Left renal pelvis (tissue), 4 donors: ENCODE results near the gene PSMB7. TPM values are rescaled to one million over a fixed set of nuclear protein-coding genes. Genes with fewer than 3 reads are reported as not detected.

Source experiments
- DNase-seq, 4 donors: peaks; one replicate each; pipeline ENCODE4 v3.0.0-alpha.2; 2013; ENCODE audit warnings: low read depth in 4 of 4, low spot score in 3 of 4
- polyA plus RNA-seq, 4 donors: library from polyadenylated mRNA; unstranded; fragments of 120-200 nt; gene quantifications; one replicate each; pipeline ENCODE4 v1.2.1, GENCODE V29; 2013; ENCODE audit not compliant: insufficient read length in 4 of 4

Gene PSMB7
- 100 to 1,000 TPM; 185 to 224 (median 209) TPM for polyA plus RNA-seq

DNA sequence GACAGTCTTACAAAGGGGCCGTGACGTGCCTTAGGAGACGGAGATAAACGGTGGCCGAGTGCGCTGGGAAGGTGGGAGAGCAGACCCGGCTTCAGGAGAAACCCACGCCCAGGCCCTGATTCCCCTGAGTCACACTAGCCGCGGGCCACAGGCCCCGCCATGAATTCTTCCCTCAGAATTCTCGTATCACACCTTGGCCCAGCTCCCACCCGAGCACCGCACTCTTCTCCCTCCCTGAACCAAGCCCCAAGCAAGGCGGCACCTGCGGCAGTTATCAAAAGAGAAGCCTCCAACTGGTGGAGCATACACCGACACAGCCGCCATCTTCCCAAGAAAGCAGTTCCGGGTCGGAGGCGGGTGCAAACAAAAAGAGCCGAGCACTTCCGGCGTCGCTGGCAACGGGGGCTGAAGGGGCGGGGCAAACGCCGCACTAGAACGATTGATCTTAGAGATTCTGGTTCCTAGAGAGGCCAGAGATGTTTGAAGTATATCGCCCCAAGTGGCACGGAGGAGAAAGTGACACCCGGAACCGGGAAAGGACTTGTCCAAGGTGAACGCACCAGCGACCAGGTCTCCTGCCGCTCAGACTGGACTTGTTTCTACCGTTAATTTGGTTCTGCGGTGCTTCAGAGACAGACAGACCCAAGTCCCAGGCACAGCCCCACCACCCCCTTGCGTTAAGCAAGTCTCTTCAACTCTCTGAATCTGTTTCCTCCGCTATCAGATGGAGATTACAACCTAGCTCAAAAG, at the start of gene PSMB7:
Gene PSMB7 (minus strand): TSS at position 341 of the 750 bp plus-strand sequence. CDS start 17 bp downstream, at position 324.
- peak; percentile 84 to 92 (median 89) for DNase-seq

DNA sequence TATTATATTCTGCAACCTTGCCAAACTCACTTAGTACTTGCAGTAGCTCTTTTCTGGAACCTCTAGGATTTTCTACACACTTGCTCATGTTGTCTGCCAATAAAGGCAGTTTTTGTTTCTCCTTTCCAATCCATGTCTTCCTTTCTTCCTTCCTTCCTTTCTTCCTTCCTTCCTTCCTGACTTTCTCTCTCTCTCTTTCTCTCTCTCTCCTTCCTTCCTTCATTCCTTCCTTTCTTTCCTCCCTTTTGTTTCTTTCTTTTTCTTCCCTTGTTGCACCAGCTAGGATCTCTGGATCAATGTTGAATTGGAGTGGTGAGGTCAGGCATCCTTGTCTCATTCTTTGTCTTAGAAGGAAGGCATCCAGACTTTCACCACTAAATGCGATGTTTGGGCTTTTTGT, 47.5 kb upstream of the PSMB7 start:
- DNase-seq, result no peak

DNA sequence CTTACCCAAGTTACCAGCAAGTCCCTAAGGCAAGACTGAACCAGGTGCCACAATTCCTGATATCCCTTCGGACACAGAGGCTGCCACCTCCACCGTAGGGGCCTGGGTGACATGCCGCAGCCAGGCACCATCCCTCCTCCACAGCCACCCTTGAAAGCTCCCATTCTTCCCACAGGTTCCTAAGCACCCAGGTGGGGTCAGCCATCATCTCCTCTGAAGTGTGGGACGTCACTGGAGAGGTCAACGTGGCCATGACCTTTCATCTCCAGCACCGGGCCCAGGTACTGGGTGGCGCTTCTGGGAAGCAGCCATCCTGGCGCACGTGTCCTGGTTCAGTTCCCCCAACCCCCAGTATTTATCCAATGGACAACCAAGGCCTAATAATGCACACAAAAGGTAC, 43.2 kb upstream of the PSMB7 start:
- no peak for DNase-seq

DNA sequence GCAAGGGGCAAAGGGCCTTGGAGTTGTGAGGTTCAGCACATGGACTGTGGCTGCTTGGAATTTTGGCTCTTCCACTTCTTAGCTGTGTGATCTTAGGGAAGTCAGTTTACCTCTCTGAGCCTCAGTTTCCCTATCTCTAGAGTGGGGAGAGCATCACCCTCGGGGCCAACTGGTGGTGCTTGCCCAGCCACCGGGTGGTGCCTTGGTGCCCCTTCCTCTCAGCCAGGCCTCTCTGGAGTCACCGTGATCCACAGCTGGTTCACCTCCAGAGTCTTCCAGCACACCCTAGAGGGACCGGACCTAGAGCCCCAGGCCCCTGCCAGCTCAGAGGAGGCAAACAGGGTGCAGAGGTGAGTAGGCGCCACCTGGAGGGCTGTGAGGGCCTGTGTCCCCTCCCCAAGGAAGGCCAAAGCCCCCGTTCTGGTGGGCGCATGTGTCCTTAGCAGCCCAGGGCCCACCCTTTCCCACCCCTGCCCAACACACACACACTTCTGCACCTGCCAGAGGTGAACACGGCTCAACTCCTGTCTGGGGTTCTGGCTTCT, 42.7 kb upstream of the PSMB7 start:
- no peak for DNase-seq

DNA sequence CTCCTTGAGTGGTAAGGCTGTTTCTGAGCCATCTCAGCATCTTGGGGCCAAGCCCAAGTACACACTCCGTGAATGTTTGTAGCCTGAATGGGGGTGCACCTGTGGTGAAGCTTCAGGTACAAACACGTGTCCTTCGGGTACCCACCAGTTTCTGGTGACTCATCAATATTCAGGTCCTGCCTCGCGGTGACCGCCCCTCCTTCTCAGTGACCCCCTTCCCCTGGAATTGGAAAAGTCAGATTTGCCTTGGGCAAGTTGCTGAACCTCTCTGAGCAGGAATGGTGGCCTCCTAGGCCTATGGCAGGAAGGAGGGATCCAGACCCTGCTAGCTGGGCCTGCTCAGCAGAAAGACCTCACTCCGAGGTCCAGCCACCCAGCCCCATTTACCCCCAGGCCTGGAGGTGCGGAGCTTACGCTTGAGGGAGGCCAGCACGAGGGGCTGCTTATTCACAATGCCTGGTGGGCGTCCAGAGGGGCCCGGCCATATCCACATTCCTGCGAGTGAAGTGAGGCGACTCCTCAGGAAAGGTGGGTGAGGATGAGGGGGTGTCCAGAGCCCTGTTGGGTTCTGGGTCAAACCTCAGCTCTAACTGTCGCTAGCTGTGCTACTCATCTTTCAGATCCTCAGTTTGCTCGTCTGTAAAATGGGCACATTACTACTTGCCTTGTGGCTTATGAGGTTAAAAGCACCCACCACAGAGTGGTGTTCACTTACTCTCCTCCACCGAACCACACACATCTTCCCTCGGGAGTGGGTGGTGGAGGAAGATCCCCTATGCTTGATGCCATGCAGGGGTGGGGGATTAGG, 42.0 kb upstream of the PSMB7 start:
- DNase-seq, result no peak

DNA sequence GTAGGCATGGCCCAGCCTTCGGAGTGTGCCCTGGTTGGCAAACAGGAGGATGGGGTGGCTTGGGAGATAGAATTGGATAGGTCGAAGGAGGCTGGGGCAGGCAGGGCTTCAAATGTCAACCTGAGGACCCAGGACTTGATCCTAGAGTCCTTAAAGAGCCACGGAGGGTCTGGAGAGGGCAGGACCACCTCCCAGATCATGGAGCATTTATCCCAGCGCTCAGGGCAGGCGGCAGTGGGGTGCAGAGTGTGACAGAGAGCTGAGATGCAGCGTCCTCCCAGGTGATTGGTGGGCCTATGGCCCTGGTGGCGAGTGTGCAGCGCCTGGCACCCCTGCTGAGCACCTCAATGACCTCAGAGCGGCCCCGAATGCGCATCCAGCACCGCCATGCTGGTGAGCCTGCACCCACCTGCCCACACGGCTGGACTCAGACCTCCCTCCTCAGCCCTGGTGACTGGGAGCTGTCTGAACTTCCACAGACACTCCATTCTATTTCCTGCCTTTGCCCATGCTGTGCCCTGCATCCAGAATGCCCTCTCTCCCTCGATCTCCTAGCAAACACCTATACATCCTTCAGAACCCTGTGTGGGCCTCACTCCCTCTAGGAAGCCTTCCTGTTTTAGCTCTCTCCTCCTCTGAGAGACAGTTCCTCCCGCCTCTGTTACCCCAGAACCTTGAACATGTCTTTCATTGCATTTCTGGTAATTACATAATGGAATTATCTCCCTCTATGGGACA, 41.3 kb upstream of the PSMB7 start:
- DNase-seq, result no peak

DNA sequence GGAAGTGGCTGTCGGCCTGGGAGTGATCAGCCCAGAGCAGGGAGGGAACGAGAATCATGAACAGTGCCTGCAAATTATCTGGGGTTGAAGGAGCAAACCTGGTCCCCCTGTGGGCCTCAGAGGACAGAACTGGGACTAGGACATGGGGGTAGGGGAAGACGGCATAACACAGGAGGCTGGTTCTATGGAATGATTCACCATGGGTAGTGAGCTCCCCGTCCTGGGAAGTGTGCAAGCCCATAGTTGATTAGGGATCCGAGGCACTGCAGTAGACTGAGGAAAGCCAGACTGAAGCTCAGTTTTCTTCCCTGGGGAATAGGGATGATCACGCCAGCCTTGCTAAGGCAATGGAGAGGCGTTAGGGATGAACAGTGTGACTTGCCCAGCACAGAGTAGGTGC, 40.6 kb upstream of the PSMB7 start:
- no peak for DNase-seq

DNA sequence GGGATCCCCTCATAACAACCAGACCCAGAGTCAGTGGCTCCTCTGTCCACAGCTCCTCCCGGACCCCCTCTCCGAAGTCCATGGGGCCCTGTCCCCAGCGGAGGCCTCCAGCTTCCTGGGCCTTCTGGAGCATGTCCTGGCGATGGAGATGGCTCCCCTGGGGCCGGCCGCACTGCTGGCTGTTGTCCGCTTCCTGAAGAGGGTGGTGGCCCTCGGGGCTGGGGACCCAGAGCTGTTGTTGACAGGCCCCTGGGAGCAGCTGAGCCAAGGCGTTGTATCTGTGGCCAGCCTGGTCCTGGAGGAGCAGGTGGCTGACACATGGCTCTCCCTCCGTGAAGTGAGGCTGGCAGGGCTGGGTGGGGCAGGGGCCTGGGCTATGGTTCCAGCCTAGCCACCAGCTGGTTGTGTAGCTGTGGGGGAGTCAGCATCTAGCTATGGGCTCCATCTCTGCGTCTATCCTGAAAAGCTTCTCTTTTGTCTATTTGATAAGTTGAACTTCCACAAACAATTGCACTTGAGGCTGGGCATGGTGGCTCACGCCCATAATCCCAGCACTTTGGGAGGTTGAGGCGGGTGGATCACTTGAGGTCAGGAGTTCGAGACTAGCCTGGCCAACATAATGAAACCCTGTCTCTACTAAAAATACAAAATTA, 39.7 kb upstream of the PSMB7 start:
- DNase-seq, result no peak

DNA sequence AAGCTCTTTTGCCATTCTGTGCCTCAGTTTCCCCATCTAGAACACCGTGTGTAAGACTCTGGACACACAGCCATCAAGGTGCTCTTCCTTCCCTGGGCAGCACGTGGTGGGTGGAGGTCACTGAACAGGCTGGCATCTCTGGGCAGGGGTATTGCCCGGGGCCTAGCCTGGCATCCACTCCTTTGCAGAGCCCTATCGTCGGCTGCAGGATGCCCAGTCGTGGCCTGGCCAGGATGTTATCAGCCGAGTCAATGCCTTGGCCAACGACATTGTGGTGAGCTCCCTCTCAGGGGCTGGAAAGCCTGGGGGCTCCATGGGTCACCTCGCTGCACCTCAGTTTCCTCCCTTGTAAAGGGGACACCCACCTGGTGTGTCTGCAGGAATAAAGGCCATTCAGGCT, 39.1 kb upstream of the PSMB7 start:
- DNase-seq, result no peak

DNA sequence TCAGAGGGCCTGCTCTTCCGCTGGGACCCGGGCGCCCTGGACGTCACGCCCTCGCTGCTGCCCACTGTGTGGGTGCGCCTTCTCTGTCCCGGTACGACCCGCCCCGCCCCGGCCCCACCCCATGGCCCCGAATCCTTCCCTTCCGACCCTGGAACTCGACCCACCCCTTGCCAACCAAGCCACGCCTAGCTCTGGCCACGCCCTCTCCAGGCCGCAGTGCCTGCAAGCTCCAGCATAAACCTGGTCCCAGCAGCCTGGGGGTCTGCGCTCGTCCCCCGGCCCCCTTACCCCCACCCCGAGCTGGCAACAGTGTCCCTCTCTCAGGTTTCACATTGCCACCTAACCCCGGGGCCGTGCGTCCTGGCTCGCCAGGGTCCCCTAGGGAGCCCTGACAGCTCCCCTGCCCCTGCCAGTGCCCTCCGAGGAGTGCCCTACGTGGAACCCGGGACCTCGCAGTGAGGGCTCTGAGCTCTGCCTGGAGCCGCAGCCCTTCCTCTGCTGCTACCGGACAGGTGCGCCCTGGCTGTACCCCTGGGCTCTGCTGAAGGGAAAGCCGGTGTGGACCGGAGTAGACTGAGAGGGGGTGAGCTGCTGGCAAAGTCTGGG, 38.4 kb upstream of the PSMB7 start:
- no peak for DNase-seq

DNA sequence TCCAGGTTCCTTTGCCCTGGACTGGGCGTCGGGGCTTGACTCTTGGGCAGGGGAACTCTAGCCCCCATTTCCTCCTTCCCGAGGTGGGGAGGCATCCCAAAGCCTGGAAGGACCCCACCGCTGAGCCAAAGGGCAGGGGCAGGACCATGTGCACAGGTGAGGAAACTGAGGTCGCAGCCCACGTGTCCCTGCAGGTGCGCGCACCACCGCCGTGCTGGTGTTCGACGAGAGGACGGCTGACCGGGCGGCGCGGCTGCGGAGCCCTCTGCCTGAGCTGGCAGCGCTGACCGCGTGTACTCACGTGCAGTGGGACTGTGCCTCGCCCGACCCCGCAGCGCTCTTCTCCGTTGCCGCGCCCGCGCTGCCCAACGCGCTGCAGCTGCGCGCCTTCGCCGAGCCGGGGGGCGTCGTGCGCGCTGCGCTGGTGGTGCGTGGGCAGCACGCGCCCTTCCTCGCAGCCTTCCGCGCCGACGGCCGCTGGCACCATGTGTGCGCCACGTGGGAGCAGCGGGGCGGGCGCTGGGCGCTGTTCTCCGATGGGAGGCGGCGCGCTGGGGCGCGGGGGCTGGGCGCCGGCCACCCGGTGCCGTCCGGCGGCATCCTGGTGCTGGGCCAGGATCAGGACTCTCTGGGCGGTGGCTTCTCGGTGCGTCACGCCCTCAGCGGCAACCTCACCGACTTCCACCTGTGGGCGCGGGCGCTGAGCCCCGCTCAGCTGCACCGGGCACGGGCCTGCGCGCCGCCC, 37.8 kb upstream of the PSMB7 start:
- DNase-seq, result no peak

DNA sequence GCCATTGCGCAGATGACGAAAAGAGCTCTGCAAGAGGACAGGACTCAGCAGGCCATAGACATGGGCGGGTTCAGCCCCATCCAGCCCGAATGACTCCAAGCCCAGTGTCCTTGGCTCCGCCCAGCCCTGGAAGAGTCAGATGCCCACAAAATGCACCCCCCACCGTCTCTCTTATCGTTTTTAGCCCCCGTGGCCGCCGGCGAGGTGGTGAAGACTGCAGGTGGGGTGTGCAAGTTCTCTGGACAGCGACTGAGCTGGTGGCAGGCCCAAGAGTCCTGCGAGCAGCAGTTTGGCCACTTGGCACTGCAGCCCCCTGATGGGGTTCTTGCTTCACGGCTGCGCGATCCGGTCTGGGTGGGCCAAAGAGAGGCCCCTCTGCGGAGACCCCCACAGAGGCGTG, 37.1 kb upstream of the PSMB7 start:
- no peak for DNase-seq

DNA sequence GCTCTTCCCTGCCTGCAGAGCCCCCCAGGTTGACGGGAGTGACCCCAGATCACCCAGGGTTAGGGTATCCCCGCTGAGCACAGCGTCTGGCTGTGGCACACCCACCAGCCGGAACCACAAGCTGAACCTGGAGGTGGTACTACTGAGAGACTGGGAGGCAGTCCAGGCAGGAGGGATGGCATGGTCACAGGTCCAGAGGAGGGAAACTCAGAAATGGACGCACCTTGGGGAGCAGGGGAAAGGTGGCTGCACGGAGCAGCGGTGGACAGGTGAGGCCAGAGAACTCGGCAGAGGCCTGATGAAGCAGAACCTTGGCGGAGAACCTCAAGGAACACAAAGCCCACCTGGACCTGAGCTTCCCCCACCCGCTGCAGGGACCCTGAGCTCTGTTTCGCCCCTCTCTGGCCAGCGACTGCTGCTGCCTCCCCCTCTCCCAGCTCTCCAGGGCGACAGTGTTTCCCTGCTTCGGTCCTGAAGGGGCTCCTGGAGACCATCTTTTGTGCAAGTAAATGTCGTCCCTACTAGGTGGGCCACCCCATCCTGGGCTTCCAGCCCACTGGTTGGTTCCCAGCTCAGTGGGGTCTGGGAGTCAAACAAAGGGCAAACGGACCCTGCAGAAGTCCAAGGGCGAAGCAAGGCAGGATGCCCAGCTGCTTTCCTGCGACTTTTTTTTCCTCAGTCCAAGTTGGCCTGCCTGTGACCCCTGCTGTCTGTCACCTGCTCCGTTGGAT, 35.9 kb upstream of the PSMB7 start:
- DNase-seq, result no peak

DNA sequence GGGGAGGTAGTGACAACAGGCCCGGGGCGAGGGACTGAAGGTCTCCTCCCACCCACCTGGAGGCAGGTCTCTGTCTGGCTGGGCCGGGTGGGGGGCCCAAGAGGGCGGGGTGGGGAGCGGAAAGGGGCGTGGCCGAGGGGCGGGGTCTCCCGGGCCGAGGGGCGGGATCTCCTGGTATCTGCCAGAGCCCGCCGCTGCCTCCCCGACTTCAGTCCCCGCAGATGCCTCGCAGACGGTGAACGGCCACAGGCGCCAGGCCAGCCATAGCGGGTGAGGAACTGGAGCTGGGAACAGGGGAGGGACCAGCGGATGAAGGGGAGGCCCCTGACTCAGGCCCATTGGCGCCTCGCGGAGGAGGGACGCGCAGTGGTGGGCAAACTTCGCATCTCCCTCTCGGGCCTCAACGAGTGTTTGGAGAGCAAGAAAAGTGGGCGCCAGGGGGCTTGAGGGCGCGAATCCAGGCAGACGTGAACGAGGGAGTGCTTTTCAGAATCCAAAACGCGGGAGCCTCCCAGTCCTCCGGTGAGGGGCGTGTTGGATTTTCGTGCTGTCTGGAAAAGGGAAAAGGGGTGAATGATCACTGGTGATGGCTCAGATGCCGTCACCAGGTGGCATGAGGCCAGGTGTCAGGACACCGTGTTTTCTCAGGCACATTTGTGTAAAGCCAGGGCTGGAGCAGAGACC, 35.1 kb upstream of the PSMB7 start, which contains the start of gene ADGRD2:
Gene ADGRD2 (plus strand): TSS at position 211 of the 684 bp plus-strand sequence. CDS start 1,216 bp downstream, outside the sequence.
- DNase-seq, result peak in 3 of 4 donors; percentile 10 to 21 (median 16)

DNA sequence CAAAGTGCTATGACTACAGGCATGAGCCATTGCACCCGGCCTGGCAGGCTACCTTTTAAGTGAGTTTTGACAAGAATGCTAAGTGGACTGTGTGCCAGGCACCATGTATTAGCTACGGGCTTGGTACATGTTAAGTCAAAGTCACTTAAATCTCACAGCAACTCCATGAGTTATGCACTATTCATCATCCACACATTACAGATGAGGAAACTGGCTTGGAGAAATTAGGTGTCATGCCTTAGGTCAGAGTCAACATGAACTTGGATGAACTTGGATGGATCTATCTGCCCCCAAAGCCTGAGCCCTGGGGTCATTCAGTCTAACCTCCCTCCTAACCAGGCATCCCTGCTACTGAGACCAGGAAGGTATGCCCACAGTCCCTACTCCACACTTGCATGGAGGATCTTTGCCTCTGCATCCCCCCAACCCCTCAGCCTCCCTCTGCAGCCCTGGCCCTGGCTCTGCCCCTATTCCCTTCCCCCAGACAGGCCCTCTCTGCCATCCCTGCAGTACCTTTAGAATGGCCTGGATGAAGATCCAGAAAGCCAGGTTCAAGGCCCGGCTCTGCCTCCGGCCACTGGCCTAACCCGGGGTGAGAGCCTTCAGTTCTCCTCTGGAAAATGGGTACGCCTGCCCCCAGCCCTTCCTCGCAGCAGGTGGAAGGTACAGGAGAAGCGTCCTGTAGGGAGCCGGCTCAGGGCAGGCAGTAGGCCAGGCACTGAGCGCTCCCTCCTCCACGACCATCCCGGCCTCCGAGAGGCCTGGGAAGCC, 34.3 kb upstream of the PSMB7 start:
- no peak for DNase-seq

DNA sequence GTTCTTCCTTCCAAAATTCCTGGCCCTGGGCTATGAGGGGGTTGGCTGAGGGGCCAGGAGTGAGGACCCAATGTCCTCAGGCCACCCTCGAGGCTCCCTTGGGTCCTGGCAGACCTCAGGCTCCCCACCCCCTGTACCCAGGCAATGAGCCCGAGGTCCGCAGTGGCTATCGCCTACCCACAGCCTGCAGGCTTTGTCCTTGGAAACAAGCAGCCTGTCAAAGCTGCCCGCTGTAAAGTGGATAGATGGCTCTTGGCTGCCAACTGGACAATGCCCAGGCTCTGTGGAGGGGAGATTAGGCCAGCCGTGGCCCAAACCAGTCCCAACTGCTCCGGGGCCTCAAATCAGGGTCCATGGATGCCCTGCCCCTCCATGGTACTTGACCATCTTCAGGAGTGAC, 32.8 kb upstream of the PSMB7 start:
- DNase-seq, result no peak

DNA sequence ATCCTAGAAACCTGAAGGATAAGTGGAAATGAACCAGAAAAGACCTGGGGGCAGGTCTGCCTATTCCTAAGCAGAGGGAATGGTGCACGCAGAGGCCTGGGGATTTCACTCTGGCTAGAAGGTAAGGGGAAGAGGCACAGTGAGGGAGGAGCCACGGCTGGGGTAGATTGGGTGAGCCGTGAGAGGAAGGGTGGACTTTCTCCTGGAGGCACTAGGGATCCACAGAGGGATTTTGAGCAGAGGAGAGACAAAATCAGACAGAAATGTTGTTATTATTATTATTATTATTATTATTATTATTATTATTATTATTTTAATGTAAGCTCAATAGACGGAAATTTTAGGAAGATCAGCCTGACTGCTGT, 32.0 kb upstream of the PSMB7 start:
- DNase-seq, result no peak
